CD8-positive, alpha-beta memory T cell (primary cell): ENCODE measurements around the gene ITPK1. TPM values are rescaled to one million over a fixed set of nuclear protein-coding genes. Genes with fewer than 3 reads are reported as not detected.
A peak's percentile ranks its signal among the peaks of the same experiment; 100 is the strongest.

Experiments
- CTCF ChIA-PET: fragments of 350-600 bp; sonication (Branson Sonifier 250); formaldehyde crosslinking; loops from one replicate; lab custom pipeline; 2021; ENCODE audit warnings: antibody characterized with exemption; lab: Charles Lee
- POLR2A ChIA-PET: fragments of 350-600 bp; sonication (Branson Sonifier 250); formaldehyde crosslinking; loops from one replicate; lab custom pipeline; 2021; ENCODE audit warnings: antibody characterized with exemption; lab: Charles Lee
- DNase-seq, 5 donors: peaks; one replicate each; pipeline versions ENCODE4 v3.0.0 to v3.0.0-alpha.2; 2020 to 2022; ENCODE audit warnings: mixed read lengths in 1 of 5
- H3K27ac ChIP-seq: one replicate; pipeline ENCODE4 v1.7.0; 2013; ENCODE audit warnings: low read depth, mild to moderate bottlenecking, low read length, moderate library complexity
- H3K27me3 ChIP-seq: 2 replicates; pipeline ENCODE4 v1.7.0; 2013; ENCODE audit warnings: low read length, mild to moderate bottlenecking; ENCODE audit not compliant: insufficient read depth, poor library complexity, severe bottlenecking
- H3K36me3 ChIP-seq: 2 replicates; pipeline ENCODE4 v1.7.0; 2013; ENCODE audit warnings: mild to moderate bottlenecking, low read length, moderate library complexity; ENCODE audit not compliant: insufficient read depth
- H3K4me1 ChIP-seq: 2 replicates; pipeline ENCODE4 v1.7.0; 2013; ENCODE audit warnings: mild to moderate bottlenecking, low read length, moderate library complexity; ENCODE audit not compliant: insufficient read depth
- H3K4me3 ChIP-seq: 2 replicates; pipeline ENCODE4 v1.7.0; 2013; ENCODE audit warnings: mild to moderate bottlenecking, low read length
- H3K9me3 ChIP-seq: 2 replicates; pipeline ENCODE4 v1.7.0; 2013; ENCODE audit warnings: mild to moderate bottlenecking, low read length
- H3K27ac Mint-ChIP-seq, 8 donors: one replicate each; pipeline ENCODE4 v1.8.0; 2020 to 2021; ENCODE audit warnings: mixed read lengths in 8 of 8, mild to moderate bottlenecking in 6 of 8, inconsistent platforms in 3 of 8, moderate library complexity in 3 of 8
- H3K27me3 Mint-ChIP-seq, 2 donors: one replicate each; pipeline ENCODE4 v1.8.0; 2020 to 2021; ENCODE audit warnings: mixed read lengths in 2 of 2, mild to moderate bottlenecking in 1 of 2, moderate library complexity in 1 of 2
- H3K36me3 Mint-ChIP-seq, 3 donors: one replicate each; pipeline ENCODE4 v1.8.0; 2020 to 2021; ENCODE audit warnings: mixed read lengths in 3 of 3, inconsistent platforms in 1 of 3, mild to moderate bottlenecking in 1 of 3
- H3K4me1 Mint-ChIP-seq, 3 donors: one replicate each; pipeline ENCODE4 v1.8.0; 2020 to 2021; ENCODE audit warnings: mixed read lengths in 3 of 3, inconsistent platforms in 1 of 3, mild to moderate bottlenecking in 1 of 3
- H3K4me3 Mint-ChIP-seq, 7 donors: one replicate each; pipeline ENCODE4 v1.8.0; 2020 to 2021; ENCODE audit warnings: mixed read lengths in 7 of 7, mild to moderate bottlenecking in 6 of 7, moderate library complexity in 4 of 7, inconsistent platforms in 2 of 7
- H3K9me3 Mint-ChIP-seq, 5 donors: one replicate each; pipeline ENCODE4 v1.8.0; 2020 to 2022; ENCODE audit warnings: mixed read lengths in 5 of 5, mild to moderate bottlenecking in 3 of 5, moderate library complexity in 2 of 5, inconsistent platforms in 1 of 5
- polyA plus RNA-seq: library from polyadenylated mRNA; unstranded; fragments of 300-500 nt; fragmentation: Illumina TruSeq; gene quantifications from one replicate; pipeline ENCODE4 v1.2.3, GENCODE V29; 2021
- total RNA-seq, 2 experiments: library from RNA; stranded (reverse); gene quantifications; one replicate each; pipeline ENCODE4 v1.2.3, GENCODE V29; 2021

ITPK1 gene
- total and polyA plus RNA-seq, 3 experiments from 2014 or later, result 40.4 to 75.1 (median 66.1) TPM

- DNase-seq, result no peak
- Histone ChIP-seq H3K36me3 (no peaks in the 10 kb centered on the region), H3K4me1 (peaks cover 18% of the 10 kb centered on the region), H3K9me3 (no peaks in the 10 kb centered on the region), H3K27me3 (no peaks in the 10 kb centered on the region), H3K4me3 (no peak overlapping the region), H3K27ac (no peak overlapping the region)
- H3K36me3 Mint-ChIP-seq, result no peaks in the 10 kb centered on the region
- H3K27ac Mint-ChIP-seq, result no peak overlapping the region
- H3K4me3 Mint-ChIP-seq, result no peak overlapping the region
- H3K9me3 Mint-ChIP-seq, result peaks cover 0 to 2% (median 0%) of the 10 kb centered on the region in 5 donors
- peaks cover 22 to 25% of the 10 kb centered on the region in 2 donors for H3K27me3 Mint-ChIP-seq
- ChIA-PET CTCF (interaction anchor here (0.7 kb wide), 1 partner anchor 9 kb away, joined by 3 read pairs; no protein-coding TSS in a partner anchor), POLR2A (no interaction called here)
- peaks cover 11 to 27% (median 14%) of the 10 kb centered on the region in 3 donors for H3K4me1 Mint-ChIP-seq
Measured at GRCh38 chr14:92906823-92907222, 208.9 kb downstream of the ITPK1 start.

GRCh38 chr14:92906420-92906819, 209.3 kb downstream of the ITPK1 start:
- Mint-ChIP-seq H3K27ac (no peak overlapping the region), H3K9me3 (peaks cover 0 to 2% (median 0%) of the 10 kb centered on the region in 5 donors), H3K4me1 (peaks cover 11 to 27% (median 14%) of the 10 kb centered on the region in 3 donors), H3K4me3 (no peak overlapping the region), H3K27me3 (peaks cover 22 to 25% of the 10 kb centered on the region in 2 donors), H3K36me3 (no peaks in the 10 kb centered on the region)
- Histone ChIP-seq H3K36me3 (no peaks in the 10 kb centered on the region), H3K4me3 (no peak overlapping the region), H3K9me3 (no peaks in the 10 kb centered on the region), H3K4me1 (peaks cover 18% of the 10 kb centered on the region), H3K27ac (no peak overlapping the region), H3K27me3 (no peaks in the 10 kb centered on the region)
- ChIA-PET CTCF (interaction anchor here (0.7 kb wide), 1 partner anchor 10 kb away, joined by 3 read pairs; no protein-coding TSS in a partner anchor), POLR2A (no interaction called here)
- no peak for DNase-seq

- Mint-ChIP-seq H3K27ac (no peak overlapping the region), H3K4me3 (no peak overlapping the region), H3K4me1 (peaks cover 11 to 27% (median 14%) of the 10 kb centered on the region in 3 donors), H3K27me3 (peaks cover 25 to 28% of the 10 kb centered on the region in 2 donors), H3K36me3 (no peaks in the 10 kb centered on the region), H3K9me3 (peaks cover 0 to 2% (median 0%) of the 10 kb centered on the region in 5 donors)
- H3K9me3 ChIP-seq, result no peaks in the 10 kb centered on the region
- CTCF ChIA-PET, result no interaction called here
- POLR2A ChIA-PET, result no interaction called here
- DNase-seq, result no peak
- no peak overlapping the region for H3K27ac ChIP-seq
- H3K4me3 ChIP-seq, result no peak overlapping the region
- no peaks in the 10 kb centered on the region for H3K36me3 ChIP-seq
- peaks cover 18% of the 10 kb centered on the region for H3K4me1 ChIP-seq
- no peaks in the 10 kb centered on the region for H3K27me3 ChIP-seq
Measured at GRCh38 chr14:92905667-92906066, 210.1 kb downstream of the ITPK1 start.

- H3K4me1 Mint-ChIP-seq, result peaks cover 15 to 36% (median 19%) of the 10 kb centered on the region in 3 donors
- no peak overlapping the region for H3K27ac ChIP-seq
- peaks cover 0 to 4% (median 0%) of the 10 kb centered on the region in 3 donors for H3K36me3 Mint-ChIP-seq
- H3K4me3 ChIP-seq, result no peak overlapping the region
- peaks cover 0 to 2% (median 0%) of the 10 kb centered on the region in 5 donors for H3K9me3 Mint-ChIP-seq
- no peaks in the 10 kb centered on the region for H3K9me3 ChIP-seq
- H3K4me1 ChIP-seq, result peaks cover 31% of the 10 kb centered on the region
- peaks cover 23 to 29% of the 10 kb centered on the region in 2 donors for H3K27me3 Mint-ChIP-seq
- H3K27me3 ChIP-seq, result no peaks in the 10 kb centered on the region
- no peak overlapping the region for H3K4me3 Mint-ChIP-seq
- H3K36me3 ChIP-seq, result no peaks in the 10 kb centered on the region
- peak overlapping the region in 1 of 8 donors; percentile 34 for H3K27ac Mint-ChIP-seq
- POLR2A ChIA-PET, result no interaction called here
- no peak for DNase-seq
- CTCF ChIA-PET, result interaction anchor here (1.2 kb wide), 1 partner anchor 72 kb away, joined by 3 read pairs; no protein-coding TSS in a partner anchor
Measured at GRCh38 chr14:92903359-92903758, 212.4 kb downstream of the ITPK1 start.

- Mint-ChIP-seq H3K27ac (no peak overlapping the region), H3K36me3 (peaks cover 0 to 4% (median 0%) of the 10 kb centered on the region in 3 donors), H3K9me3 (peaks cover 0 to 2% (median 0%) of the 10 kb centered on the region in 5 donors), H3K4me3 (peak overlapping the region in 1 of 7 donors; percentile 32), H3K4me1 (peaks cover 21 to 42% (median 25%) of the 10 kb centered on the region in 3 donors), H3K27me3 (peaks cover 25 to 32% of the 10 kb centered on the region in 2 donors)
- H3K27me3 ChIP-seq, result no peaks in the 10 kb centered on the region
- no peak overlapping the region for H3K4me3 ChIP-seq
- ChIA-PET POLR2A (no interaction called here), CTCF (interaction anchor here (1.2 kb wide), 1 partner anchor 71 kb away, joined by 3 read pairs; no protein-coding TSS in a partner anchor)
- no peak for DNase-seq
- no peak overlapping the region for H3K27ac ChIP-seq
- H3K36me3 ChIP-seq, result no peaks in the 10 kb centered on the region
- no peaks in the 10 kb centered on the region for H3K9me3 ChIP-seq
- peaks cover 36% of the 10 kb centered on the region for H3K4me1 ChIP-seq
Measured at GRCh38 chr14:92902726-92903125, 213.0 kb downstream of the ITPK1 start.

- POLR2A ChIA-PET, result no interaction called here
- H3K27ac ChIP-seq, result no peak overlapping the region
- peaks cover 21 to 43% (median 26%) of the 10 kb centered on the region in 3 donors for H3K4me1 Mint-ChIP-seq
- peaks cover 0 to 2% (median 0%) of the 10 kb centered on the region in 5 donors for H3K9me3 Mint-ChIP-seq
- no peak for DNase-seq
- H3K27me3 Mint-ChIP-seq, result peaks cover 30% of the 10 kb centered on the region in 2 donors
- peaks cover 37% of the 10 kb centered on the region for H3K4me1 ChIP-seq
- no peaks in the 10 kb centered on the region for H3K27me3 ChIP-seq
- CTCF ChIA-PET, result interaction anchor here (1.2 kb wide), 1 partner anchor 70 kb away, joined by 3 read pairs; no protein-coding TSS in a partner anchor
- H3K36me3 Mint-ChIP-seq, result peaks cover 0 to 4% (median 0%) of the 10 kb centered on the region in 3 donors
- H3K9me3 ChIP-seq, result no peaks in the 10 kb centered on the region
- H3K27ac Mint-ChIP-seq, result no peak overlapping the region
- H3K4me3 ChIP-seq, result no peak overlapping the region
- no peaks in the 10 kb centered on the region for H3K36me3 ChIP-seq
- no peak overlapping the region for H3K4me3 Mint-ChIP-seq
Measured at GRCh38 chr14:92902191-92902590, 213.5 kb downstream of the ITPK1 start.

GRCh38 chr14:92900660-92901059, 215.1 kb downstream of the ITPK1 start:
- no peaks in the 10 kb centered on the region for H3K27me3 ChIP-seq
- H3K27me3 Mint-ChIP-seq, result peaks cover 34 to 35% of the 10 kb centered on the region in 2 donors

GRCh38 chr14:92898566-92899131, 217.1 kb downstream of the ITPK1 start:
- ChIA-PET CTCF (interaction anchor here (0.7 kb wide), 1 partner anchor 79 kb away, joined by 3 read pairs; no protein-coding TSS in a partner anchor), POLR2A (interaction anchor here (0.7 kb wide), 1 partner anchor 250 kb away, joined by 3 read pairs; no protein-coding TSS in a partner anchor)
- H3K4me3 Mint-ChIP-seq, result peak overlapping the region in 4 of 7 donors; percentile 15 to 77 (median 28)
- Histone ChIP-seq H3K36me3 (no peaks in the 10 kb centered on the region), H3K4me3 (no peak overlapping the region), H3K4me1 (peaks cover 34% of the 10 kb centered on the region), H3K27me3 (no peaks in the 10 kb centered on the region), H3K9me3 (no peaks in the 10 kb centered on the region), H3K27ac (no peak overlapping the region)
- no peak for DNase-seq
- H3K27me3 Mint-ChIP-seq, result peaks cover 30 to 41% of the 10 kb centered on the region in 2 donors
- H3K36me3 Mint-ChIP-seq, result peaks cover 0 to 5% (median 0%) of the 10 kb centered on the region in 3 donors
- H3K4me1 Mint-ChIP-seq, result peaks cover 19 to 31% (median 26%) of the 10 kb centered on the region in 3 donors
- H3K27ac Mint-ChIP-seq, result peak overlapping the region in 3 of 8 donors; percentile 12 to 82 (median 47)
- peaks cover 2 to 5% (median 3%) of the 10 kb centered on the region in 5 donors for H3K9me3 Mint-ChIP-seq

More at GRCh38 chr14:92900660-92901059, 215.1 kb downstream of the ITPK1 start:
- Histone ChIP-seq H3K27ac (no peak overlapping the region), H3K4me3 (no peak overlapping the region), H3K36me3 (no peaks in the 10 kb centered on the region), H3K9me3 (no peaks in the 10 kb centered on the region), H3K4me1 (peaks cover 37% of the 10 kb centered on the region)
- DNase-seq, result no peak
- Mint-ChIP-seq H3K27ac (no peak overlapping the region), H3K4me1 (peaks cover 21 to 43% (median 26%) of the 10 kb centered on the region in 3 donors), H3K36me3 (peaks cover 0 to 4% (median 0%) of the 10 kb centered on the region in 3 donors), H3K4me3 (no peak overlapping the region), H3K9me3 (peaks cover 0 to 2% (median 0%) of the 10 kb centered on the region in 5 donors)
- ChIA-PET POLR2A (no interaction called here), CTCF (no interaction called here)
